ACHN (cell line): Measurements from ENCODE around the gene POLG2.
A peak's percentile ranks its signal among the peaks of the same experiment; 100 is the strongest.
"Not testable (repeated sequence)": the region's sequence is repeated elsewhere in the genome, so short reads cannot be mapped to it uniquely, and the experiment has no call there.

Experiments
- DNase-seq: peaks from one replicate; pipeline ENCODE4 v3.0.0-alpha.2; 2015
- in situ Hi-C: cut with HindIII; loops from 2 replicates; pipeline ENCODE4 v1.10.0; 2017; ENCODE audit warnings: low sequenced_read_pairs, low pct_ligation_motif_present, low pct_unique_long_range_greater_than_20kb

The POLG2 gene

GRCh38 chr17:64507413-64507782 is 10.5 kb upstream of the POLG2 start:
- in situ Hi-C loops: no loop called here
- DNase-seq: peak; percentile 83

- in situ Hi-C loops: no loop called here
- DNase-seq: peak; percentile 95
Measured at GRCh38 chr17:64506576-64507412, 9.9 kb upstream of the POLG2 start, which contains the start of gene CEP95. Gene CEP95 (plus strand): TSS chr17:64506977. CDS start chr17:64507098, 121 bp downstream.

GRCh38 chr17:64506201-64506575 is 9.3 kb upstream of the POLG2 start, which contains the start of gene DDX5:
Gene DDX5 (minus strand): TSS chr17:64506289. CDS start chr17:64506119, 170 bp downstream.
- in situ Hi-C loops: no loop called here
- DNase-seq: peak; percentile 98

- peak; percentile 87 for DNase-seq
- in situ Hi-C loops: no loop called here
Measured at GRCh38 chr17:64505340-64506200, 8.7 kb upstream of the POLG2 start.

- in situ Hi-C loops: no loop called here
- DNase-seq: peak; percentile 42
Measured at GRCh38 chr17:64504769-64505339, 8.0 kb upstream of the POLG2 start.

- no peak for DNase-seq
- in situ Hi-C loops: no loop called here
Measured at GRCh38 chr17:64503821-64504768, 7.2 kb upstream of the POLG2 start.

- DNase-seq: no peak
- in situ Hi-C loops: no loop called here
Measured at GRCh38 chr17:64503341-64503740, 6.5 kb upstream of the POLG2 start.

GRCh38 chr17:64502809-64503208 is 6.0 kb upstream of the POLG2 start:
- in situ Hi-C loops: no loop called here
- no peak for DNase-seq

GRCh38 chr17:64502021-64502420 is 5.2 kb upstream of the POLG2 start:
- DNase-seq: no peak
- in situ Hi-C loops: no loop called here

- in situ Hi-C loops: no loop called here
- peak; percentile 21 for DNase-seq
Measured at GRCh38 chr17:64500862-64501765, 4.3 kb upstream of the POLG2 start.

GRCh38 chr17:64500487-64500859 is 3.6 kb upstream of the POLG2 start:
- DNase-seq: no peak
- in situ Hi-C loops: no loop called here

GRCh38 chr17:64499805-64500486 is 3.1 kb upstream of the POLG2 start:
- in situ Hi-C loops: no loop called here
- peak; percentile 34 for DNase-seq

GRCh38 chr17:64498308-64499203 is 1.7 kb upstream of the POLG2 start:
- DNase-seq: peak; percentile 38
- in situ Hi-C loops: no loop called here

GRCh38 chr17:64497565-64498035 is 746 bp upstream of the POLG2 start:
- no peak for DNase-seq
- in situ Hi-C loops: no loop called here

- peak; percentile 25 for DNase-seq
- in situ Hi-C loops: no loop called here
Measured at GRCh38 chr17:64496348-64496785, 487 bp downstream of the POLG2 start.

- DNase-seq, in situ Hi-C loops: not testable (repeated sequence)
Measured at GRCh38 chr17:64495300-64495699, 1.6 kb downstream of the POLG2 start.
